HG03139 (cell line): ENCODE results near the gene SORCS2.

Experiments
- ATAC-seq: cut with Tn5 transposase; IDR thresholded peaks from one replicate; pipeline ENCODE4 v1.9.1; 2021; ENCODE audit not compliant: unreplicated experiment

Gene SORCS2

DNA sequence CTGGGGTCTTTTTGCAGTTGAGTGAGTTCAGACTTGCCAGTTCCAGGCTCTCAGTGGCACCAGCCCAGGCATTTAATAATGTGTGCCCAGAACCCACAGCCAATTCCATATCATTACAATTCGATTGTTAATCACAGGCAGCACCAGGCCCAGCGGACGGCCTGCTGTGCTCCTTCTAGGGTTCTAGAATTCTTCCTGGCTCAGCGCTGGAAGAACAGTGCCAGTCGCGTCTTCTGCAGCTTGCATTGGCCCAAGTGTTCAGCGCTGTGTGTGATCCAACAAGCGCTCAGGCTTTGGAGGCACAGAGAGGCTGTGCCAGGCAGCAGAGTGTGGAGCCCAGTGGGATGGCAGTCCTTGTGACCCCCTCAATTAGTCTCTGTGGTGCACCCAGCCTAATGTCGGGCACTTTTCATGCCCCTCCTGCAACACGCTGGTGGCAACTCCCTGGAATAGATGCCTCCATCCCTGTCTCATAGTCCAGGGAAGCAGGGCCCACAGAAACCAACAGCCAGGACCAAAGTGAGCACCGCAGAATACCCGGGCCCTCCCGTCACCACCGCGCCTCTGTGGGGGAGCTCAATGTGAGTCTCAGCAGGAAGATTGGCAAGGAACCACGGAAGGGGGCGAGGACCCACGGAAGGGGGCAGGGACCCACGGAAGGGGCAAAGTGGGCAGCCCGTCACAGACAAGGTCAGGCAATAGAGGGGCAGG lies 554.2 kb downstream of the SORCS2 start:
- ATAC-seq = no peak

DNA sequence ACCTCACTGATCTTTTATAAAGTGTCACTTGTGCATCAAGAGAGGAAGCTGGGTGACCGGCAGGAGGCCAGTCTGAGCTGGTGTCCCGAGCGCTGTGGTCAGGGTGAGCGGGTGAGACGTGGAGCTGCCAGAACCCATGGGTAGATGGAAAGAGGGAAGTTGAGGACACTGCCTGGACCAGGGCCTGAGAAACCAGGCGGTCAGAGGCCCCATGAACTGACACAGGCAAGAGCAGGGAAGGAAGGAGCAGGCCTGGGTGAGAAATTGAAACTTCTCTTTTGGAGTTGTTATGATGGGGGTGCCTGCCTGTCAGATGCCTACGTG lies 554.7 kb downstream of the SORCS2 start:
- ATAC-seq = no peak

DNA sequence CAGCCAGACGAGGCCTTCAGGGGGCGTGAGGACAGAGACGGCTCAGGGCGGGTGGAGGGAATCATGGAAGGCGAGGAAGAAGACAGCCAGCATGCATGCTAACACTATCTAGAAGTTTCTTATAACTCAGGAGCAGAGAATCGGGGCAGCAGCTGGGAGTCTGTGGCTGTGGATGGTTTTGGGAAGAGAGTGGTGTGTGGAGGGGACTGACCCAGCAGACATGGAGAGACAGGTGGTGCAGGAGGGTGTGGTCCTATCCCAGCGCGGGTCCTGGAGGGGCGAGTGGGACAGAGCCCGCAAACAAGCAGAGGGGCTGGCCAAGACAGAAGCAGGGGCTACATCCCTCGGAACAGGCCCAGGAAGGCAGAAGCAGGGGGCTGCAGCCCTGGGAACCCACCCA lies 555.2 kb downstream of the SORCS2 start:
- no peak for ATAC-seq

DNA sequence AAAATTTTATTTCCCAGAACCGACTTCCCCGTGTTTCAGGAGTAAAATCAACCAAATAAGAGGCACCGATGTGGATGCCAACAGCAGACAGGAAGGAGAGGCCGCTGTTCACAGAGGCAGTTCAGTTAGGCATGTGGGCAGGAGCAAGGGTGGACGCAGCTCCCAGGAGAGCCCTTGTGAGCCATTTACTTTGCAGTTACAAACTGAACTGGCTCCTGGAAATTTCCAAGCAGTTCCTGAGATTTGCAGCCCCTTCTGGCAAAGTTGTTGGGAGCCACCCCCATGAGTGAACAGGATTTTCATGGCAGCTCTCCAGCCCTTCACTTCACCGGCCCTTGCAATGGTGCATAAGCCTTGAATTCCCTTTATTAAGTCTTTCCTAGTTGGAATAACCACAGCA lies 558.2 kb downstream of the SORCS2 start:
- ATAC-seq = no peak

DNA sequence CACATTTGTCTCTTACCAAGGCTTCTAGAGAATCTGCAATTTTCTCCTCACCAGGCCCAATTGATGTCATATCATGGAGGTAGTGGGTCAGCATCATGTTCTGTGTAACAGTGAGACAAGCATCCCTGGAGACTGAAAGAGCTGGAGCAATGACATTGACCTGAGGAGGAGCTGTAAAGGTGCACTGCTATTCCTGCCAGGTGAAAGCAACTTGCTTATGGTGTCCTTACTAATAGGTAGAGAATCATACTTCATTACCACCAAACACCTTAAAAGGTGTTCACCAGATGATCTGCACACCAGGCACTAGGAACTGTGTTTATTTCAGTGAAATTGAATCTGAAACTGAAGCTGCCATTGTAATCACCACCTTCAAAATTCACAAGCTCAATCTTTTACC lies 558.6 kb downstream of the SORCS2 start:
- ATAC-seq = no peak

DNA sequence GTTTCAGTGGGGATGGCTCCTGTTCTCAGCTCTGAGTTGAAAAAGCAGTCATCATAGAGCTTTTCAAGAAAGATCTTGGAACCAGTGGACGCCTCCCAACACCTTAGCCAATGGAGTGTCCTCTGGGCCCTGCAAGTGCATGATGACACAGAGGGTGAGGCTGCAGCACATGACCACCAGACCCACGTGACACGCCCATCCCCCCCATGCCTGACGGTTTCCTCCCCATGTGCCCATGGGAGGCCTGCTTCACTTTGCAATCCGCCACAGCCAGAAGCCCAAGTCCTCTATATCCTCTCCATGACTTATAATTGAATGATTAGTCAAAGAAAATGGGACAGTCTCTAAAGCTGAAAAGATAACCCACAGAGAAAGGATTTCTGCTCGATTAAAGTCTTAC lies 560.3 kb downstream of the SORCS2 start:
- no peak for ATAC-seq

DNA sequence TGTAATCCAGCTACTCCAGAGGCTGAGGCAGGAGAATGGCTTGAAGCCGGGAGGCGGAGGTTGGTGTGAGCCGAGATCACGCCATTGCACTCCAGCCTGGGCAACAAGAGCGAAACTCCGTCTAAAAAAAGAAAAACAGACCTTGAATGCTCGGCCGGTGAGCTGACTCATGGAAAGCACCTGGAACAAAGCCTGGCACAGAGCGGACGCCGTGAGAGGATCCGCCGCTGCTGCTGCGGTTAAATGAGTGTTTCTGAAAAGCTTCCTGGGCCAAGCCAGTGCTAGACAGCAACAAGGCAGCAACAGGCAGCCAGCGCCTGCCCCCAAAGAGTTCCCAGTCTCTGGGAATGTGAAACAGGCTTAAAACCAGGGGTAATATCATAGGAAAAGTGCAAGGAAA lies 560.9 kb downstream of the SORCS2 start:
- ATAC-seq = no peak

DNA sequence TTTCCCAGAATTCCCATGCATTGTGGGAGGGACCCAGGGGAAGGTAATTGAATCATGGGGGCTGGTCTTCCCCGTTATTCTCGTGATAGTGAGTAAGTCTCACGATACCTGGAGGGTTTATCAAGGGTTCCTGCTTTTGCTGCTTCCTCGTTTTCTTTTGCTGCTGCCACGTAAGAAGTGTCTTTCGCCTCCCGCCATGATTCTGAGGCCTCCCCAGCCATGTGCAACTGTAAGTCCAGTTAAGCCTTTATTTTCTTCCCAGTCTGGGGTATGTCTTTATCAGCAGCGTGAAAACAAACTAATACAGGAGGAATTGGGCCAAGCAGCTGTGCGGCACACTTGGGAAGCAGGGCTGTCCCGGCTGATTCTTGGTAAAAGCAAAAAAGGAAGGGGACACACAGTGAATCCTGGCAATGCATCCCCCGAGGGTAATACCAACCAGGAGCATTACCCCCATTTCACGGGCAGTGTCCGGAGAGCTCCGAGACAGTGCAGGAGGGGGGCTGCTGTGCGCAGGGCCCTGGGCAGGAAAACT lies 561.7 kb downstream of the SORCS2 start:
- ATAC-seq = no peak

DNA sequence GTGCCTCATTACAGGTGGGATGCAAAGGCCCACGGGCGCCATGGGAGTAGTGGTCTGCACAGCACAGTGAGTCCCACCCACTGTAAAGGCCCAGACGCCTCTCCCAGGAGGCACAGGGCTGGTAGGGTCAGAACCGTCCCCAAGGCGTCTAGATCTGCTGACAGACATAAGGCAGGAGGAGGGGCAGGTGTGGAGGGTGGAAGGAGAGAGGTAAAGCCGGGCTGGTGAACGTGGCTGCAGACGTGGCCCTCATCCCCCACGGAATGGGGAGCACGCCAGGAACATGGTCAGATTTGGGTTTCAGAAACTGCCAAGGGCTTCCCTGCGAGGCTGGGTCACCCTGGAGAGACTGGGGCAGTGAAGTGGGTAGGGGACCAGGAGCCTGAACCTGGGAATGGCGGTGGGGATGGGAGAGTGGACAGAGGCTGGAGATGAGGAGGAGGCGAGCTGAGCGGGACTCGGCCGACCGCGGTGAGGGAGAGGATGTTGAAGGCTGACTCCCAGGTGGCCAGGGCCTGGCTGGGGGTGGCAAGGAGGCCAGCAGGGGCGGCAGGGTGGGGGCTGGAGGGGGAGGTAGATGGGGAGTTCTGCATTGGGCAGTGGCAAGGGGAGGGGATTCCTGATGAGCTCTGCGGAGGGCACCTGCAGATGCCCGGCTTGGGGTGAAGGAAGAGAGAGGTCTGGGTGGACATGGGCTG lies 562.4 kb downstream of the SORCS2 start:
- ATAC-seq = no peak

DNA sequence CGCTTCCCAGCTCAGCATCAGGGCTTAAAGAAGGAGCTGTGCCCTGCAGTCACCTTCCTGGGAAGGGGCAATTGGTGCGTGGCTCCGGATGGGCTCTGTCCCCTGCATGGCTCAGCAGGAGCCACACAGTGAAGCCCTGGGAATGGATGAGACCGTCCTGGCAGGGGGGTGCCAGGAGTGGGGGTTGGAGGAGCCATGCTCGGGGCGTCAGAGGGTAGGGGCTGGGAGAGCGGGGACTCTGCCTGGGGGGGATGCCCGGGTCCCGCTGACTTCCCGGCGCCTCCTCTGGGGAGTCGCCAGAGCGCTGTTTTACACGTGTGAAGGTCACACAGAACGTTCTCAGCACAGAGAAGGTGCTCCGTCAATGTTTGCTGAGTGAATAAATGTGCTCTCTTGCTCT lies 563.2 kb downstream of the SORCS2 start:
- ATAC-seq = no peak

DNA sequence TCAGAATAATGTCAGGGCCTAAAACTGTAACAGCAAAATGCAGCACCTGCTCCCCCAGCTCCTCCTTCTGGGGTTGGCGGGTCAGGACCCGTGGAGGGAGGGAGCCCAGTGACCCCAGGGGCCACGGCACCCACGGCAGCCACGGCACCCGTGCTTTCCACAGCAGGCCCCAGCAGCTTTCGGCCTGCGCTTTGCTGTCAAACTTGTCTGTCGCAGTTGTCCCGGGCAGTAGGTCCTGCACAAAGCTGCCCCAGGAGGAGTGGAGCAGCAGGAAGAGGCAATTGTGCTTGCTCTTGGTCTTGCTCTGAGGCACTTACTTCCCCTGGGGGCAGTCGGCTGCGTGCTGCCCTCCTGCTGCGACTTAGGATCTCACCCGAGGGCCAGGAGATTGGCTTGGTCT lies 563.7 kb downstream of the SORCS2 start:
- no peak for ATAC-seq

DNA sequence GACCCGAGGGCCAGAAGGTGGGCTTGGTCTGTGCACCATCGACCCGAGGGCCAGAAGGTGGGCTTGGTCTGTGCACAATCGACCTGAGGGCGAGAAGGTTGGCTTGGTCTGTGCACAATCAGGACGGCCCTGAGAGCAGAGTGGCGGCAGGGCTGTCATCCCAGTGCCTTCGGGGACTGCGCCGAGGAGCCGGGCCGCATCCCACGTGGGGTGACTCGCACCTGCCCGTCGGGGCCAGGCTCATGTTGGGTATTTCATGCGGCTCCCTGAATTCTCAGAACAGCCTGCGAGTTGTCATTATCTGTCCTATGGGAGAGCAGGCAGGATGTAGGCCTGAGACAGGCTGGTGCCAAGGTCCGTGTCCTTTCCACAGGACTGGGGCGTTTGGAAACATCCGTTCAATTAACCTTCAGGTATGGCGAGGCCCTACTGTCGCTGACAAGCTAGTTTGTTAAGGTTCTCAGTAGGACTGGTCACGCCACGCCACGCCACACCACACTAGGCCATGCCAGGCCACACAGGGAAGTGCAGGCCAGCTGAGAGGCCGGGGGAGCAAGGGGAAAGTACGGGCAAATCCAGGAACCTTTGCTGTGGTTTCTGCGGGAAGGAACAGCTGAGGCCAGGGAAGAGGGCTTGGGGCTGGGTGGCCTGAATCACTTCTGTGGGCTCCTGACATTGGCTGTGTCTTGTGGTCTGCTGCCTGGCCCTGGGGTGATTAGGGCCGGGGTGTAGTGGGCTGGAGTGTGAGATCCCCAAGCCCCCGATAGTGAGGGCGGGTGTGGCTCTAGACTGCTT lies 564.4 kb downstream of the SORCS2 start:
- no peak for ATAC-seq

DNA sequence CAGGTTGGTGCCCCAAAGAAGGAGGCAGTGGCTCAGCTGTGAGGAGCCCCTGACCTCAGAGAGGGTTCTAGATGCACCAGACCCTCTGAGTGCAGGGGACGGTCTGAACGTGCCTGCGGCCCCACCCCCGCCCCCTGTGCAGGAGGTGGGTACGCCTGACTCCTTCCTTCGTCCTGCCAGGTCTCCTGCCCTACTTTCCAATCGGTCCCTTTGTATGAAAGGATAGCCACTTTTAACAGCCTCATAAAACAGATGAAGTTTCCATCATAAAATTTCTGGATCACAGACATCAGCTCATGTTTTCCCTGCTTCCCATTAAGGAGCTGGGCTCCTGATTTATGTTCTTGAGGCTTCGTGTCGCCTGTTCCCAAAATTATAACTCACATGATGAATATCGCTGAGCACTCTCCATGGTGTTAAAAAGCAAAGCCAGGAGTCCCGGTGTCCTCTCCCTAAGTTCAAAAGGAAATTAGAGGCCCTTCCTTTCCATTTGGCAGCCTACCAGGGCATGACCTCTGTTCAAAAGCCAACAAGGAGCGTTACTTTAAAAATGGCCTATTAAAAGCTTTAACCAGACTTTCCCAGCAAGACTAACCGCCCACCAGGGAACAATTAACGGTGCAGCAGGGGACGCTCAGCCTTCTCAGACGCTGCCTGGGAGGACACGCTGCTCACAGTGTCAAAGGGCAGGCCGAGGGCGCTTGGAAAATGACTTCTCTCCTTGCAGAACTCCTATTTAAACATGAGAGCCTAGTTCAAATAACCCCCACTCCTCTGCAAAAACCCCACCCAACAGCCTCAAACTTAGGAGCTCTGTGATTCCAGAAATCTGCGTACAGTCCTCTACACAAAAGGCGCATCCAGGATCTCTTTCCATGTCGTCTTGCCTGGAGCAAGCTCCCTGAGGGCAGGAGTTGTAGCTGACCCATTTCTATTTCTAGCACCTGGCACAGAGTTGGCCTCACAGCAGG lies 565.4 kb downstream of the SORCS2 start:
- no peak for ATAC-seq

DNA sequence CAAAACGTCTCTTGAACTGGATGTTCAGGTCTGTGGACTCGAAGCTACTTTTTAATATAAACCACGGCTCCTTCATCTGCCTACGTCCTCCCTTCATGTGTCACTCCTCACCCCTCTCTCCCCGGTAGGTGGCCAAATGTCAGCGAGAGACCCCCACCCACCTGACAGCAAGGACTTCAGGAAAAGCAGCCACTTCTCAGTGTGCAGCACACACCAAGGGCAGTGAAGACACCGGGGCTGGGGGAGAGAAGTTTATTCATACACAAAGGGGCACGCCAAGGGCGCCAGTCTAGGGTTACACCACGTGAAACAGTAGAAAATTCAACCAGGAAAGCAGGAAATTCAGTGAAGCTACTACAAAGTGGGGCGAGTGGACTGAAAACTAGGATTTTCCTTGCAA lies 566.1 kb downstream of the SORCS2 start:
- no peak for ATAC-seq

DNA sequence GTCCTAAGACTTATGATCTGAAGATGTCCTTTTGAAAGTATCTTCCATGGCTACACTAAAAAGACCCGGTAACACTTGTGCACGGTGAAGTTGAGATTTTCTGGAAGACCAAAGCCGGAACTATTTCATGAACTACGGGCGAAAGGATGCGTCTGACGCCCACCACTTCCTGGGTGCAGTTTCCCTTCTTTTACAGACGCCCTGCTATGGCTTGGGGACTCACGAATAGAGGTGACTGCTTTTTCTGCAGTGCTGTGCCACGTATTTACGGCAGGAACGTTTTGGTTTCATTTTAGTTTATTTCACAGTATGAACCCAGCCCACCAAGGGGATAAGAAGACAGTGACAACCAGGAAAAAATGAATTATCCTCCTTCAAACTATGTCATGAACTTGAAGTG lies 566.9 kb downstream of the SORCS2 start:
- no peak for ATAC-seq

DNA sequence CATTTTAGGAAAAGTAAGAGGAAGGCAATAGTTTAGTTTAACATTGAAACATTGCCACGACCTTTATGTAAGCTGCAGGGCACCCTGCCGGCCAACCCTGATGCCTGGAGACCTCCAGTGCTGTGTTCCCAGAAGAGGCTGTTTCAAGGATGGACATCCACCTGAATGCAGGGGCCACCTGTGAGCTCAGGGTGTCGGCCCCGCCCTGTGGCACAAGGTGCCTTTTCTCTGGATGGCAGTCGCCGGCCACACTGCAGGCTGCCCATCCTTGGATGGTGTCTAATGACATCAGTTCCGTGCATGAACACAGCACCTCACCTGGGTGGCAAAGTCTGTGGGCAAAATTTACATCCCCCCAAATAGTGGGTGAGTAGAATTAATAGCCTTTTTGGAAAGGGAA lies 567.3 kb downstream of the SORCS2 start:
- ATAC-seq = no peak

DNA sequence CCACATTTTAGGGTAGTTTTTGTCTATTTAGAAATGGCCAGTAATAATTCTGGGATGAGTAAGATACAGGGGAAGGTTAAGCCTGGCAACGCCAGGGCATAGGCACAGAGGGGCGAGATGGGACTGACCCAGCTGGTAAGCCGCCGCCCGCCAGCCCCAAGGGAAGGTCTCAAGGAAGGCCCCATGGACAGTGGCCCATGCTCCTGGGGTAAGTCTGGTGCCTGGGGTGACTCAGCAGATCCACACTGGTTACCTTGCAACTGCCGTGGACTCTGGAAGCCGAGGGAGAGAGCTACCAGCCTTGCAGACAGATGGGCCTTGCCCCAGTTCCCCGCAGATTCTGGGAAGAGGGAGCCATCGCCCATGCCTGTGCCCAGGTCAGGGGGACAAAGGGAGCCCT lies 567.9 kb downstream of the SORCS2 start:
- no peak for ATAC-seq

DNA sequence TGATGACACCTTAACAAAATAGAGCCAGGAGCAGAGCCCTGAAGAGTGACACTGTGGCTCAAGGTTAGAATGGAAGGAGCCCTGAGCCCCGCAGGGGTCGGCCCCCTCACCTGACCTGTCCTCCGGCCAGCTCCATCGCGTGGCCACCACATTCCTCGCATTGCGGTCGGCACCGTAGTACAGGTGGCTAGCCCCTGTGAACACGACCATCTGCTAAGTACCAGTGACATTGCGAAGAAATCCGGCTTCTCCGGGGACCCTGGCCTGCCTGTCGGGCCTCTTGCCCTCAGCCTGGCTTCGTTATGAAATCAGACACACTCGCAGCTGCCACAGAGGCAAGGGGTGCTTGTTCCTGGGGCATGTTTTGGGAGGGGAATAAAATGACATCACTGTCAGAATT lies 568.4 kb downstream of the SORCS2 start:
- ATAC-seq = no peak

DNA sequence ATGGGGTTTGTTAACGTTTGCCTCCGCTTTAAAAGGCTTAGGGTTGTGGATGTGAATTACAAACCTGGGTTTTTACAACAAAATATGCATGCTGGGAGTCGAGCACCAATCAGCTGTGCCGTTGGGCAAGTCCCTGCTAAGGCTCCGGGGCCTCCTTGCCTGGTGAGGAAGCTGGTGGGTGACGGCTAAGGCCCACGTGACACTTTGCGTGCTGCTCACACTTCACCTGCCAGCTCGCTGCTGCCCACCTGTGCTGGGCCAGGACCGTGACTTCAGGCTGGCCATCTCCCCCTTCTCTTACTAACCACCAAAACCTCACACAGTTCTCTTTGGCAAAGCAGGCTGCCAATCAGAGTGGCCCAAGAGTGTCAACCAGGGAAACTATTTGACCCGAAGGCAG lies 569.0 kb downstream of the SORCS2 start:
- no peak for ATAC-seq

DNA sequence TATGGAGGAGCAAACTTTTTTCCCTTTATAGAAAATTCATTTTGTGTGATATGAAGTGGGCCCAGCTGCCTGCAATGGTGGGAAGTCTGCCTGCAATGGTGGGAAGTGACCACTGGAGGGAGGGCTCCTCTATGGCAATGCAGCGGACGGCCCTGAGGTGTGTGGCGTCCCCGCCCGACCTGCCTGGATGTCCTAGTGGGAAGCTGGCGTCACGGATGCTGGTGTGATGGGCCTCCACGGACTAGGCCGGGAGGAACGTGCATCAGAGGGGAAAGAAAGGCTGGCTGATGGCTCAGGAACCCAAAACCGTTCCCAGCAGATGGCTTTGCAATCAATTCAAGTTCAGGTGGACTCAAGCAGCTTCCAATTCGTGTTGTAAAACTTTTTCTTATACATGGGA lies 569.4 kb downstream of the SORCS2 start:
- peak; percentile 76 for ATAC-seq
